Superior temporal gyrus (tissue), 1 donor: Measurements from ENCODE around the gene RPE.

Experiments
- DNase-seq: peaks from one replicate; pipeline ENCODE4 v3.0.0-alpha.2; 2016; ENCODE audit errors: extremely low spot score

RPE gene

GRCh38 chr2:210002158-210003157 is at the start of gene RPE:
Gene RPE, plus strand, starts transcription at chr2:210002638. Its CDS starts 24 bp downstream, at chr2:210002662.
- peak; percentile 97 for DNase-seq

GRCh38 chr2:209956271-209956670 is 46.2 kb upstream of the RPE start:
- DNase-seq = no peak

GRCh38 chr2:209958016-209958415 is 44.4 kb upstream of the RPE start:
- no peak for DNase-seq

- DNase-seq = no peak
Observed at GRCh38 chr2:209960045-209960444, 42.4 kb upstream of the RPE start.

GRCh38 chr2:209960676-209961630 is 41.5 kb upstream of the RPE start:
- DNase-seq = peak; percentile 67

- DNase-seq = no peak
Observed at GRCh38 chr2:209965723-209966122, 36.7 kb upstream of the RPE start.

GRCh38 chr2:209969692-209970091 is 32.7 kb upstream of the RPE start:
- DNase-seq = no peak

GRCh38 chr2:209970271-209970670 is 32.2 kb upstream of the RPE start:
- no peak for DNase-seq

- no peak for DNase-seq
Observed at GRCh38 chr2:209970711-209971110, 31.7 kb upstream of the RPE start.

- no peak for DNase-seq
Observed at GRCh38 chr2:209973328-209973727, 29.1 kb upstream of the RPE start.

GRCh38 chr2:209974576-209974975 is 27.9 kb upstream of the RPE start:
- DNase-seq = no peak

- no peak for DNase-seq
Observed at GRCh38 chr2:209976698-209977385, 25.6 kb upstream of the RPE start.

GRCh38 chr2:209977386-209978239 is 24.8 kb upstream of the RPE start:
- peak; percentile 85 for DNase-seq

- DNase-seq = no peak
Observed at GRCh38 chr2:209984291-209984690, 18.1 kb upstream of the RPE start.

GRCh38 chr2:209985874-209986273 is 16.6 kb upstream of the RPE start:
- no peak for DNase-seq

GRCh38 chr2:209986415-209986814 is 16.0 kb upstream of the RPE start:
- no peak for DNase-seq

- DNase-seq = no peak
Observed at GRCh38 chr2:209988010-209988409, 14.4 kb upstream of the RPE start.

GRCh38 chr2:209990838-209991237 is 11.6 kb upstream of the RPE start:
- DNase-seq = no peak

GRCh38 chr2:209993968-209994367 is 8.5 kb upstream of the RPE start:
- no peak for DNase-seq

- no peak for DNase-seq
Observed at GRCh38 chr2:209998596-209998995, 3.8 kb upstream of the RPE start.
